ENCODE results near the gene PIP4K2B.
A peak's percentile ranks its signal among the peaks of the same experiment; 100 is the strongest.

PIP4K2B gene

DNA sequence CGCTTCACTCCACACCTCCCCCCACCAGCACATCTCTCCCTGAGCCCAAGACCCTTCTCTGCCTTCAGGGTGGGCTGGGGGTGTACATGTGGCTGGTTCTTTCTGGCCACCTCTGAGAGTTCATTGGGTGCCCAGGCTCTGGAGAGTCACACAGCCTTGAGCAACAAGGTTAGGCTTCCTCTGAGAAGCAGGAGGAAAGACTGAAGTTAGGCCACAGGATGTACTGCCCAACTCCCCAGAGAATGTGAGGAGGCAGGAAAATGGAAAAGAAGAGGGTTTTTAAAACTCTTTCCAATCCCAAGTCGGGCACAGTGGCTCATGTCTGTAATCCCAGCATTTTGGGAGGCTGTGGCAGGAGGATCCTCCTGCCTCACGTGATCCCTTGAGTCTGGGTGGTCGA, 58.5 kb downstream of the PIP4K2B start:
- no peaks in the 10 kb centered on the region for H3K9me3 ChIP-seq (ENCODE audit: insufficient read depth, low read depth, low read length)
- H3F3A ChIP-seq (ENCODE audit: low read depth) = no peaks in the 10 kb centered on the region
- H3K9me2 ChIP-seq (replicated peaks; ENCODE audit: low read depth, low read length) = no peaks in the 10 kb centered on the region
- H3K4me3 ChIP-seq (ENCODE audit: low read length, poor library complexity, severe bottlenecking) = no peak overlapping the region
- peak overlapping the region; percentile 38 for H3K9ac ChIP-seq (ENCODE audit: low read depth, low read length, poor library complexity, severe bottlenecking)
- no peak overlapping the region for H3K4me2 ChIP-seq (ENCODE audit: low read depth, low read length, poor library complexity, severe bottlenecking)
- H3K4me1 ChIP-seq (ENCODE audit: insufficient read depth, low read length, poor library complexity, severe bottlenecking) = peaks cover 32% of the 10 kb centered on the region
- no peaks in the 10 kb centered on the region for H3K27me3 ChIP-seq (ENCODE audit: insufficient read depth, low read length, poor library complexity, severe bottlenecking)
- H3K36me3 ChIP-seq (ENCODE audit: insufficient read depth, low read length) = peaks cover 8% of the 10 kb centered on the region; the same call in 1 of the 2 replicates
- no peak overlapping the region for H2AFZ ChIP-seq (ENCODE audit: low read length)
- H3K79me2 ChIP-seq (ENCODE audit: insufficient read depth, low read length) = peaks cover 45% of the 10 kb centered on the region; the same call in 1 of the 2 replicates
- TF ChIP-seq EZH2phosphoT487 (IDR thresholded peaks at IDR 0.05; ENCODE audit: borderline replicate concordance) = no peak
- TF ChIP-seq, protein P1, sequence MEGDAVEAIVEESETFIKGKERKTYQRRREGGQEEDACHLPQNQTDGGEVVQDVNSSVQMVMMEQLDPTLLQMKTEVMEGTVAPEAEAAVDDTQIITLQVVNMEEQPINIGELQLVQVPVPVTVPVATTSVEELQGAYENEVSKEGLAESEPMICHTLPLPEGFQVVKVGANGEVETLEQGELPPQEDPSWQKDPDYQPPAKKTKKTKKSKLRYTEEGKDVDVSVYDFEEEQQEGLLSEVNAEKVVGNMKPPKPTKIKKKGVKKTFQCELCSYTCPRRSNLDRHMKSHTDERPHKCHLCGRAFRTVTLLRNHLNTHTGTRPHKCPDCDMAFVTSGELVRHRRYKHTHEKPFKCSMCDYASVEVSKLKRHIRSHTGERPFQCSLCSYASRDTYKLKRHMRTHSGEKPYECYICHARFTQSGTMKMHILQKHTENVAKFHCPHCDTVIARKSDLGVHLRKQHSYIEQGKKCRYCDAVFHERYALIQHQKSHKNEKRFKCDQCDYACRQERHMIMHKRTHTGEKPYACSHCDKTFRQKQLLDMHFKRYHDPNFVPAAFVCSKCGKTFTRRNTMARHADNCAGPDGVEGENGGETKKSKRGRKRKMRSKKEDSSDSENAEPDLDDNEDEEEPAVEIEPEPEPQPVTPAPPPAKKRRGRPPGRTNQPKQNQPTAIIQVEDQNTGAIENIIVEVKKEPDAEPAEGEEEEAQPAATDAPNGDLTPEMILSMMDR (conservative IDR thresholded peaks at IDR 0.05; ENCODE audit: low read length) = no peak
- no peaks in the 10 kb centered on the region for H4K20me1 ChIP-seq (ENCODE audit: insufficient read depth, low read length, poor library complexity, severe bottlenecking)

DNA sequence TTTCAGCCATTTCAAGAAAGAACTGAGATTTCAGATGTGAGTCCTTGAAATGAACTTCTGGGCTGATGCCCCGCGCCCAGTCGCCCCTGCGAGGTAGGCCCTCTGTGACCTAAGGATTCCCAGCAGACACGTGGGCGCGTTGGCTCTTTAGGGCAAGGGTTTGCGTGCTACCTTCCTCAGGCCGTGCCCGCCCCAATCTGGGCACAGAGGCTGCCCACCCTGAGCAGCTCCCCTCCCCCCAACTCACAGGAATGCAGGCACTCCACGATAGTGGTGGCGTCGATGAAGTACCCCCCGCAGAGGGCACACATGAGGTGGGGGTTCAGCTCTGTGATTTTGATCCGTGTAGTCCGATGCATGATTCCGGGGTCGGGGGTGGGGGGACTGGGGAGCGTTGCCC, 59.3 kb downstream of the PIP4K2B start:
- Histone ChIP-seq H3K9ac (ENCODE audit: low read depth, low read length, poor library complexity, severe bottlenecking) (no peak overlapping the region), H3K79me2 (ENCODE audit: insufficient read depth, low read length) (peaks cover 38% of the 10 kb centered on the region; the same call in 1 of the 2 replicates), H3K27me3 (ENCODE audit: insufficient read depth, low read length, poor library complexity, severe bottlenecking) (no peaks in the 10 kb centered on the region), H3K9me2 (replicated peaks; ENCODE audit: low read depth, low read length) (no peaks in the 10 kb centered on the region), H4K20me1 (ENCODE audit: insufficient read depth, low read length, poor library complexity, severe bottlenecking) (peaks cover 2% of the 10 kb centered on the region), H3K4me2 (ENCODE audit: low read depth, low read length, poor library complexity, severe bottlenecking) (no peak overlapping the region), H3K4me3 (ENCODE audit: low read length, poor library complexity, severe bottlenecking) (no peak overlapping the region), H2AFZ (ENCODE audit: low read length) (no peak overlapping the region), H3K9me3 (ENCODE audit: insufficient read depth, low read depth, low read length) (no peaks in the 10 kb centered on the region), H3F3A (ENCODE audit: low read depth) (no peaks in the 10 kb centered on the region), H3K4me1 (ENCODE audit: insufficient read depth, low read length, poor library complexity, severe bottlenecking) (peaks cover 26% of the 10 kb centered on the region), H3K36me3 (ENCODE audit: insufficient read depth, low read length) (peaks cover 10% of the 10 kb centered on the region; the same call in 1 of the 2 replicates)
- no peak for TF ChIP-seq EZH2phosphoT487 (IDR thresholded peaks at IDR 0.05; ENCODE audit: borderline replicate concordance)
- TF ChIP-seq, protein P1 (conservative IDR thresholded peaks at IDR 0.05; ENCODE audit: low read length) = no peak

DNA sequence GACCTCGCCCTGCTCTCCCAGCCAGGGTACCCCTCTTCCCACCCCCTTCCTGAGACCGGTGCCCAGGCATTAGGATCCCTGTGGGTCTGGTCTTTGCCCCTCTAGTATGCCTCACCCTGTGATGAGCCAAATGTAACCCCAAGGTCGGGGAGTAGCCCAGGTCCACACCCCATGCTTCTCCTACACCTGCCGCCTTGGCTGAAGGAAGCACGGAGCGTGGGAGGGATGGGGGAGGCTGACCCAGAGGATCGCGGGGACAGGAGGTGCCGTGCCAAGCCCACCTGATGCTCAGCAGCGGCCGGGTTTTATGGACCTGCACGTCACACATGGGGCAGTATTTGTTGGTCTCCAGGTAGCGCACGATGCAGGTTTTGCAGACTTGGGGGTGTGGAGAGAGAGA, 60.1 kb downstream of the PIP4K2B start:
- Histone ChIP-seq H3K36me3 (ENCODE audit: insufficient read depth, low read length) (peaks cover 10% of the 10 kb centered on the region; the same call in 1 of the 2 replicates), H4K20me1 (ENCODE audit: insufficient read depth, low read length, poor library complexity, severe bottlenecking) (peaks cover 2% of the 10 kb centered on the region), H3K79me2 (ENCODE audit: insufficient read depth, low read length) (peaks cover 32% of the 10 kb centered on the region; the same call in 1 of the 2 replicates), H3K4me3 (ENCODE audit: low read length, poor library complexity, severe bottlenecking) (no peak overlapping the region), H3K9ac (ENCODE audit: low read depth, low read length, poor library complexity, severe bottlenecking) (no peak overlapping the region), H3K4me2 (ENCODE audit: low read depth, low read length, poor library complexity, severe bottlenecking) (no peak overlapping the region), H3K9me2 (replicated peaks; ENCODE audit: low read depth, low read length) (no peaks in the 10 kb centered on the region), H3K27me3 (ENCODE audit: insufficient read depth, low read length, poor library complexity, severe bottlenecking) (no peaks in the 10 kb centered on the region), H3K9me3 (ENCODE audit: insufficient read depth, low read depth, low read length) (no peaks in the 10 kb centered on the region), H3F3A (ENCODE audit: low read depth) (no peaks in the 10 kb centered on the region; the same call in 1 of the 2 replicates), H2AFZ (ENCODE audit: low read length) (no peak overlapping the region), H3K4me1 (ENCODE audit: insufficient read depth, low read length, poor library complexity, severe bottlenecking) (peaks cover 26% of the 10 kb centered on the region)
- TF ChIP-seq, protein P1 (conservative IDR thresholded peaks at IDR 0.05; ENCODE audit: low read length) = no peak
- no peak for TF ChIP-seq EZH2phosphoT487 (IDR thresholded peaks at IDR 0.05; ENCODE audit: borderline replicate concordance)
